AG09319 (cell line): ENCODE results near the gene KDM7A.
A peak's percentile ranks its signal among the peaks of the same experiment; 100 is the strongest.

Experiments used
- DNase-seq: peaks from one replicate; pipeline ENCODE4 v3.0.0-alpha.2; 2010; ENCODE audit warnings: low read depth; ENCODE audit errors: extremely low read depth
- TF ChIP-seq, protein P1 (sequence below): IDR thresholded peaks from 2 replicates; pipeline ENCODE4 v1.5.1; 2011; ENCODE audit warnings: low read depth, mild to moderate bottlenecking, inconsistent platforms, low read length, moderate library complexity

KDM7A gene

DNA sequence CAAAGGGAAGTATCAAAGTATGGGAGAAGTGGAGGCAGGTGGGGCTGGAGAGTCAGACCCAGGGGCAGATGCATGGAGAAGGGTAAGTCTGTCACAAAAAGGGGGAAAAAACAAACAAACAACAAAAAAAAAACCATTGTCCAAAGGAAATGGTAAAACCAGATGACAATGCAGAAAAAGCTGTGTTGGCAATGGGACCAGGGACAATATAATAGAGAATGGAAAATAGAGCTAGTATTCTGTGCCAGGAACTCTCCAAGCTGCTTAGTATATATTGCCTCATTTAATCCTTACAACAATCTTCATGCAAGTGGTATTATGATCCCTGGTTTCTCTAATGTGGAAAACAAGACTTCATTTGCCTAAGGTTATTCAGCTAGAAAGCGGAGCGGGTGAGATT lies 13.1 kb upstream of the KDM7A start:
- TF ChIP-seq, protein P1, sequence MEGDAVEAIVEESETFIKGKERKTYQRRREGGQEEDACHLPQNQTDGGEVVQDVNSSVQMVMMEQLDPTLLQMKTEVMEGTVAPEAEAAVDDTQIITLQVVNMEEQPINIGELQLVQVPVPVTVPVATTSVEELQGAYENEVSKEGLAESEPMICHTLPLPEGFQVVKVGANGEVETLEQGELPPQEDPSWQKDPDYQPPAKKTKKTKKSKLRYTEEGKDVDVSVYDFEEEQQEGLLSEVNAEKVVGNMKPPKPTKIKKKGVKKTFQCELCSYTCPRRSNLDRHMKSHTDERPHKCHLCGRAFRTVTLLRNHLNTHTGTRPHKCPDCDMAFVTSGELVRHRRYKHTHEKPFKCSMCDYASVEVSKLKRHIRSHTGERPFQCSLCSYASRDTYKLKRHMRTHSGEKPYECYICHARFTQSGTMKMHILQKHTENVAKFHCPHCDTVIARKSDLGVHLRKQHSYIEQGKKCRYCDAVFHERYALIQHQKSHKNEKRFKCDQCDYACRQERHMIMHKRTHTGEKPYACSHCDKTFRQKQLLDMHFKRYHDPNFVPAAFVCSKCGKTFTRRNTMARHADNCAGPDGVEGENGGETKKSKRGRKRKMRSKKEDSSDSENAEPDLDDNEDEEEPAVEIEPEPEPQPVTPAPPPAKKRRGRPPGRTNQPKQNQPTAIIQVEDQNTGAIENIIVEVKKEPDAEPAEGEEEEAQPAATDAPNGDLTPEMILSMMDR: no peak
- DNase-seq: no peak

DNA sequence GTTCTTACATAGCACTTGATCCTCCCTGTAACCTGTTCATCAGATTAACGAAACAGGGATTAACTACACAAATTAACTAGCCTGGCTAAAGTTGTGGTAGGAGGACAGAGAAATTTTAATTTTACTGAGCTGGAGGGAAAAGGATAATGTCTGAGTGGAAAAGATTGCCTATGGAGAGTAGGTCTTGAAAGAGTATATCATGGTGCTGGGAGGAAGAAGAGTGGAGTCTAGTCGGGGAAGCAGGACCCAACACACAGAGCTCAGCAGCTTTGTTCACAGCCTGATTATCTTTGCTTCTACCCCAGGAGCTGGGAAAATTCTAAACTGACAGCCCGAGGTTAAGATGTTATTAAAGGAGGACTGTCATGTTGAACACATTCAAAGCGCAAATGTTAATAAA lies 6.1 kb upstream of the KDM7A start:
- no peak for DNase-seq
- TF ChIP-seq, protein P1: no peak

GRCh38 chr7:140179339-140179738 lies 2.6 kb upstream of the KDM7A start:
- TF ChIP-seq, protein P1: no peak
- no peak for DNase-seq

DNA sequence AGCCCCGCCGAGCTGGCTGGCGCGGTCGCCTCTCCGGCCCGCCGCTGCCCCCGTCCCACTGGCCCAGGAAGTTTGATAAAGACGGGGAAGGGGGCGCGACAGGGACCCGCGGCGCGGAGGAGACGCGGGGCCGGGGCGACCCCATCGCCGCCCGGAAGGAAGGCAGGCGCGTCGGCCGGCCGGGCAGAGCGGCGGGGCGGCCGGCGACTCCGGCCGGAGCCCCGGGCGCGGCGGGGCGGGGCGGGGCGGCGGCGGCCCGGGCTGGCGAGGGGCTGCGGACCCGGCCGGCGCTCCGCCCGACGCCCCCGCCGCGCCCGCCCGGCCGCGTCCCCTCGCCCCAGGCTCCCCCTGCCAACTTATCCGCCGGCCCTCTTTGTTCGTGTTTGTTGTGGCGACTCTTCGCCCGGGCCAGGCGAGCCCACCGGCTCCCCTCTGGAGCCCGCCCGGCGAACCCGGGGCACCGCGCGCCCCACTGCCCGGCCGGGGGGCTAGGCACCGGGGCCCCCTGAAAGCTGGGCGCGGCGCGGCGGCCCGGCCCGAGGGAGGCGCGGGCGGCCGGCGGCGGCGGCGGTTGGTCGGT lies 571 bp downstream of the KDM7A start:
- TF ChIP-seq, protein P1: no peak
- DNase-seq: no peak

- DNase-seq: peak; percentile 86
- TF ChIP-seq, protein P1: peak; percentile 95
These were observed 1.3 kb downstream of the KDM7A start for GRCh38 chr7:140175221-140176121.

DNA sequence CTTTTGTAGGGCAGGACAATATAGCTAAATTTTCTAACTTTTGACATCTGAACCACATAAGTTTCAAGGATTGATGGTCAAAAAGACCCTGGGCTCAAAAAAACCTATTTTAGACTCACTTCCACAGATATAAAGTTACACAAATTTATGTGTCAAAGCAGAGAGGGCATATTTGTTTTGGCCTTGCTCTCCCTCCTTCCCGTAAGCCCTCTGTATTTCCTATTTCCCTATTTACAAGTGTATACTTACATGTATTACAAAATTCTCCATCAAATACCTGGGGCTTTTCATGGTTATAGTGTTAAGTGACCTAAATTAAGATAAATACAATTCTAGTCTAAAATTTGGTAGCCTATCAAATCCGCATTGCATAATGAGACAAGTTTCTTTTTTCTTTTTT lies 2.6 kb downstream of the KDM7A start:
- TF ChIP-seq, protein P1: no peak
- DNase-seq: no peak

- TF ChIP-seq, protein P1: no peak
- DNase-seq: no peak
These were observed 6.4 kb downstream of the KDM7A start for GRCh38 chr7:140170375-140170774.
